GM10248 (cell line): ENCODE results near the gene LCMT1.

Experiments
- CTCF ChIA-PET: fragments of 300-600 bp; sonication (Branson Sonifier 250); formaldehyde crosslinking; extraction: SDS; loops from one replicate; lab custom pipeline; 2021; ENCODE audit warnings: antibody characterized with exemption; lab: Yijun Ruan, JAX
- POLR2A ChIA-PET: fragments of 350-650 bp; sonication (Branson Sonifier 250); formaldehyde crosslinking; extraction: SDS; loops from one replicate; lab custom pipeline; 2020; ENCODE audit warnings: antibody characterized with exemption; lab: Yijun Ruan, JAX
- DNase-seq: peaks from one replicate; pipeline ENCODE4 v3.0.0; 2012; ENCODE audit errors: extremely low spot score
- CTCF ChIP-seq: IDR thresholded peaks from 2 replicates; pipeline ENCODE4 v1.5.1; 2012; ENCODE audit warnings: mild to moderate bottlenecking, low read depth; ENCODE audit errors: extremely low read depth, missing control alignments, control extremely low read depth

Gene LCMT1

GRCh38 chr16:25213709-25214397 is 102.3 kb downstream of the LCMT1 start:
- POLR2A ChIA-PET, result no interaction called here
- CTCF ChIA-PET, result interaction anchor here (2.1 to 4.1 kb wide), 2 partner anchors 11 to 19 kb away, joined by 6 to 29 read pairs; no protein-coding TSS in a partner anchor
- no peak for DNase-seq
- TF ChIP-seq CTCF, result no peak

GRCh38 chr16:25217112-25217511 is 105.6 kb downstream of the LCMT1 start:
- TF ChIP-seq CTCF, result no peak
- ChIA-PET POLR2A (no interaction called here), CTCF (interaction anchor here (11.1 kb wide), 1 partner anchor 18 kb away, joined by 88 read pairs; no protein-coding TSS in a partner anchor)
- no peak for DNase-seq

- POLR2A ChIA-PET, result interaction anchor here (0.6 kb wide), 1 partner anchor 14 kb away, joined by 6 read pairs; no protein-coding TSS in a partner anchor
Measured at GRCh38 chr16:25217921-25218320, 106.4 kb downstream of the LCMT1 start.

DNA sequence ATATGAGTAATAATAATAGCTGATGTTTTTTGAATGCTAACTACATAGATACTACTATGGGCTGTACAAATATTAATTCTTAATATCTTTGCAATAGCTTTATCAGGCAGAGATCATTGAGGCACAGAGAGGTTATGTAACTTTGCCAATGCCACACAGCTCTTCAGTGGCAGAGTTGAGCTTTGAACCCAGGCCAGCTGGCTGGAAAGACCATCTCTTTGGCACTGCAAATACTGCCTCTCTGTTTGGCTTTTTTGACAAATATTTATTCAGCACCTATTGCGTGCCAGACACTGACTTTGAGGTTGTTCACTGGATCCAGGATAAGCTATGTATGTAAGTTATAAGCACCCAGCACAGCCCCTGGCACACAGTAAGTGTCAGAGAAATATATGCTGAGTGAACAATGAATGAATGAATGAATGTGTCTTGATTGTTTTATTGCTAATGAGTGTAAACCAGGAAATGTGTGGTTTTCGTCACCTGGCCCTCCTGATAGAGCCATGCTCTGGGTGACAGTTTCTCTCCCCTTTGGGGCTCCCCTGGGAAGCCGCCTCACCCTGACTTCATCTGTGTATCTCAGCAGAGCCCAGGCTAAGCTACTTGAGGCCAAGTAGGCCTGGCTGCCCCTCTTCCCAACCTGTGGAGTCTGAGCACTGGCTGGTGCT is 107.7 kb downstream of the LCMT1 start:
- ChIA-PET POLR2A (no interaction called here), CTCF (interaction anchor here (1.4 to 11.1 kb wide), 3 partner anchors 8 to 16 kb away, joined by 3 to 88 read pairs (median 5); no protein-coding TSS in a partner anchor)
- TF ChIP-seq CTCF, result no peak
- DNase-seq, result no peak

More at GRCh38 chr16:25217921-25218320, 106.4 kb downstream of the LCMT1 start:
- TF ChIP-seq CTCF, result no peak
- no peak for DNase-seq
- CTCF ChIA-PET, result interaction anchor here (11.1 kb wide), 1 partner anchor 18 kb away, joined by 88 read pairs; no protein-coding TSS in a partner anchor

- no peak for DNase-seq
- POLR2A ChIA-PET, result no interaction called here
- no peak for TF ChIP-seq CTCF
- CTCF ChIA-PET, result interaction anchor here (1.0 to 11.1 kb wide), 6 partner anchors 8 to 1887 kb away, joined by 3 to 88 read pairs (median 17); no protein-coding TSS in a partner anchor
Measured at GRCh38 chr16:25222959-25223358, 111.4 kb downstream of the LCMT1 start.

DNA sequence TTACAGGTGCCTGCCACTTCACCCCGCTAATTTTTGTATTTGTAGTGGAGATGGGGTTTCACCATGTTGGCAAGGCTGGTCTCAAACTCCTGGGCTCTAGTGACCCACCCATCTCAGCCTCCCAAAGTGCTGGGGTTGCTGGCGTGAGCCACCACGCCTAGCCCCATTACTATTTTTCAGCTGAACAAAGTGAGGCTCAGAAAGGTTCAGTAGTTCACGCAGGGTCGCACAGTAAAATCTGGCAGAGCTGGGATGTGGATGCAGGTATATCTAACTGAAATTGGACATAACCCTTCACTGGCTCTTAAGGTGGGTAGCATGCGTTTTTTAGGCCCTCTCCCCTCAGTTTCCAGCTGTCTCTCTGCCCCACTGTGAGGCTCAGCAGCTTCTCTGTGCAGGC is 112.4 kb downstream of the LCMT1 start:
- ChIA-PET POLR2A (no interaction called here), CTCF (interaction anchor here (1.3 to 11.1 kb wide), 9 partner anchors 10 to 172 kb away, joined by 3 to 88 read pairs (median 7); no protein-coding TSS in a partner anchor)
- no peak for DNase-seq
- TF ChIP-seq CTCF, result no peak
